ENCODE data around the gene DLG2. TPM values are rescaled to one million over a fixed set of nuclear protein-coding genes. Genes with fewer than 3 reads are reported as not detected.

The DLG2 gene
- total and polyA plus RNA-seq, 9 of the 15 experiments (the other 6 are each of a cell fraction or from before 2014, with no cell fraction given), result 0.52 to 1.6 (median 0.95) TPM

DNA sequence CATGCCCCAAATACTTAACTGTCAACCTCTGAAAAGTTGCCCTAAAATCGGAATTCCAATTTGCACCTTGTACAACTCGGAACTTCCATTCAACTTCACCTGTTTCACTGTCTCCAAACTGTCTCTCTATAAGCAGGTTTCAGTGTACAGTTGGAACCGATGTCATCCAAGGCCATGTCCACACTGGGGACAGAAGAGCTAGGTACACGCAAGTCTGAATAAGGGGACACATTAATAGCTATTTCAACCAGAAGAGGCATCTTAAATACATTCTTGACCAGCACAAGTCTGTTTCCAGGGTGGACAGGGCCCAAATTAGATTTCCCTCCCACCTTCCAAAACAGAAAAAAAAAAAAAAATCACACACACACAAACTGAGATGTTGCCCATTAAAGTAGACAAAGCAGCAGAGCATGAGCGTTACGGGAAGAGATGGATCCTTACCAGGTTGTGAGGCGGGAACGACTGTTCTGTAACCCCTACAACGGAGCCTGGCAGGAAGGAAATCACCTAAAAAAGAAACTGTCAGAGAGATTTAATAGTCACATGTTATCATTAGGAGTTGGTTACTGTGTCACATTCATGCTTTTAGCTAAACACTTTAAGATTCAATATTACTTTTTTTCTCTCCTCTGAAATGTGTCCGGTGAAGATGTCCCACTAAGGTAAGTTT is 36.1 kb upstream of the DLG2 start (continued):
- TF ChIP-seq ZNF655 (CRISPR knock-in tag; IDR thresholded peaks at IDR 0.05) (no peak), DIDO1 (tag; IDR thresholded peaks at IDR 0.05; ENCODE audit: low read depth) (no peak), JUND (IDR thresholded peaks at IDR 0.05; ENCODE audit: borderline replicate concordance, low read depth, low read length) (no peak), JUND (tag; IDR thresholded peaks at IDR 0.05; ENCODE audit: borderline replicate concordance, low read depth, low read length) (no peak), ZNF324 (CRISPR knock-in tag; IDR thresholded peaks at IDR 0.05) (no peak), MEF2A (IDR thresholded peaks at IDR 0.05; ENCODE audit: control insufficient read depth, low read depth, low read length) (0 out of 2 replicates have a peak, but pooled peaks have one; percentile 19), SRSF3 (IDR thresholded peaks at IDR 0.05; ENCODE audit: insufficient read depth, low read length) (no peak), ZNF699 (CRISPR knock-in tag; IDR thresholded peaks at IDR 0.05; ENCODE audit: insufficient replicate concordance) (no peak), MIER1 (IDR thresholded peaks at IDR 0.05; ENCODE audit: low read depth) (peak; percentile 76), CHD2 (IDR thresholded peaks at IDR 0.05; ENCODE audit: low read depth, low read length) (no peak), RBM25 (IDR thresholded peaks at IDR 0.05; ENCODE audit: low read depth, low read length, severe bottlenecking) (peak; percentile 26), HDAC3 (IDR thresholded peaks at IDR 0.05; ENCODE audit: borderline replicate concordance, partially characterized antibody) (no peak), POLR2G (IDR thresholded peaks at IDR 0.05; ENCODE audit: low read depth, low read length) (no peak), ESRRA (IDR thresholded peaks at IDR 0.05; ENCODE audit: borderline replicate concordance, low read depth) (no peak), FOXP1 (CRISPR knock-in tag; IDR thresholded peaks at IDR 0.05) (no peak), MYBL2 (IDR thresholded peaks at IDR 0.05; ENCODE audit: low read depth) (no peak), MYBL2 (CRISPR knock-in tag; IDR thresholded peaks at IDR 0.05; ENCODE audit: borderline replicate concordance) (no peak), HDAC6 (IDR thresholded peaks at IDR 0.05; ENCODE audit: low read depth, low read length) (no peak)
- TF ChIP-seq, protein P1, sequence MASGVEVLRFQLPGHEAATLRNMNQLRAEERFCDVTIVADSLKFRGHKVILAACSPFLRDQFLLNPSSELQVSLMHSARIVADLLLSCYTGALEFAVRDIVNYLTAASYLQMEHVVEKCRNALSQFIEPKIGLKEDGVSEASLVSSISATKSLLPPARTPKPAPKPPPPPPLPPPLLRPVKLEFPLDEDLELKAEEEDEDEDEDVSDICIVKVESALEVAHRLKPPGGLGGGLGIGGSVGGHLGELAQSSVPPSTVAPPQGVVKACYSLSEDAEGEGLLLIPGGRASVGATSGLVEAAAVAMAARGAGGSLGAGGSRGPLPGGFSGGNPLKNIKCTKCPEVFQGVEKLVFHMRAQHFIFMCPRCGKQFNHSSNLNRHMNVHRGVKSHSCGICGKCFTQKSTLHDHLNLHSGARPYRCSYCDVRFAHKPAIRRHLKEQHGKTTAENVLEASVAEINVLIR (CRISPR knock-in tag; IDR thresholded peaks at IDR 0.05), result no peak
- TF ChIP-seq, protein P2, sequence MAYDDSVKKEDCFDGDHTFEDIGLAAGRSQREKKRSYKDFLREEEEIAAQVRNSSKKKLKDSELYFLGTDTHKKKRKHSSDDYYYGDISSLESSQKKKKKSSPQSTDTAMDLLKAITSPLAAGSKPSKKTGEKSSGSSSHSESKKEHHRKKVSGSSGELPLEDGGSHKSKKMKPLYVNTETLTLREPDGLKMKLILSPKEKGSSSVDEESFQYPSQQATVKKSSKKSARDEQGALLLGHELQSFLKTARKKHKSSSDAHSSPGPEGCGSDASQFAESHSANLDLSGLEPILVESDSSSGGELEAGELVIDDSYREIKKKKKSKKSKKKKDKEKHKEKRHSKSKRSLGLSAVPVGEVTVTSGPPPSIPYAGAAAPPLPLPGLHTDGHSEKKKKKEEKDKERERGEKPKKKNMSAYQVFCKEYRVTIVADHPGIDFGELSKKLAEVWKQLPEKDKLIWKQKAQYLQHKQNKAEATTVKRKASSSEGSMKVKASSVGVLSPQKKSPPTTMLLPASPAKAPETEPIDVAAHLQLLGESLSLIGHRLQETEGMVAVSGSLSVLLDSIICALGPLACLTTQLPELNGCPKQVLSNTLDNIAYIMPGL (CRISPR knock-in tag; IDR thresholded peaks at IDR 0.05), result 0 out of 2 replicates have a peak, but pooled peaks have one; percentile 4
- TF ChIP-seq, protein P3, sequence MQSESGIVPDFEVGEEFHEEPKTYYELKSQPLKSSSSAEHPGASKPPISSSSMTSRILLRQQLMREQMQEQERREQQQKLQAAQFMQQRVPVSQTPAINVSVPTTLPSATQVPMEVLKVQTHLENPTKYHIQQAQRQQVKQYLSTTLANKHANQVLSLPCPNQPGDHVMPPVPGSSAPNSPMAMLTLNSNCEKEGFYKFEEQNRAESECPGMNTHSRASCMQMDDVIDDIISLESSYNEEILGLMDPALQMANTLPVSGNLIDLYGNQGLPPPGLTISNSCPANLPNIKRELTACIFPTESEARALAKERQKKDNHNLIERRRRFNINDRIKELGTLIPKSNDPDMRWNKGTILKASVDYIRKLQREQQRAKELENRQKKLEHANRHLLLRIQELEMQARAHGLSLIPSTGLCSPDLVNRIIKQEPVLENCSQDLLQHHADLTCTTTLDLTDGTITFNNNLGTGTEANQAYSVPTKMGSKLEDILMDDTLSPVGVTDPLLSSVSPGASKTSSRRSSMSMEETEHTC (IDR thresholded peaks at IDR 0.05), result no peak

Measured in K562 (cell line).